Gastroesophageal sphincter (tissue), 3 donors: Measurements from ENCODE around the gene INSL3.

ENCODE experiments used
- CTCF ChIP-seq, 4 experiments: fragments of 200-600 bp in 2 of 4; fragments of 450-650 bp in 2 of 4; sonication (generic) in 1 of 4; IDR thresholded peaks; one replicate each; pipeline ENCODE4 v1.5.1; 2017 to 2019; ENCODE audit warnings: antibody characterized with exemption in 4 of 4, mild to moderate bottlenecking in 2 of 4, moderate library complexity in 2 of 4
- POLR2A ChIP-seq, 2 donors: fragments of 450-650 bp; IDR thresholded peaks; one replicate each; pipeline ENCODE4 v1.6.1; 2017; ENCODE audit warnings: antibody characterized with exemption in 2 of 2, mild to moderate bottlenecking in 2 of 2, moderate library complexity in 1 of 2

- TF ChIP-seq CTCF (IDR thresholded peaks at IDR 0.05) (no peak), POLR2A (IDR thresholded peaks at IDR 0.05) (no peak)
Measured at GRCh38 chr19:17865364-17866311, 44.3 kb upstream of the INSL3 start.
